B cell (primary cell): ENCODE results near the gene PSD4. TPM values are rescaled to one million over a fixed set of nuclear protein-coding genes. Genes with fewer than 3 reads are reported as not detected.

ENCODE experiments used
- ATAC-seq: fragments of 200-7000 bp; cut with Tn5 transposase; one replicate; pipeline ENCODE4 v1.10.0; 2021; ENCODE audit warnings: low read depth, mild to moderate bottlenecking, moderate number of reproducible peaks, moderate library complexity
- CTCF ChIA-PET: fragments of 350-600 bp; sonication (Branson Sonifier 250); formaldehyde crosslinking; loops from one replicate; lab custom pipeline; 2021; ENCODE audit warnings: antibody characterized with exemption, inconsistent platforms; lab: Charles Lee
- POLR2A ChIA-PET: fragments of 350-600 bp; sonication (Branson Sonifier 250); formaldehyde crosslinking; loops from one replicate; lab custom pipeline; 2021; ENCODE audit warnings: antibody characterized with exemption; lab: Charles Lee
- DNase-seq: peaks from one replicate; pipeline ENCODE4 v3.0.0; 2013
- H2AFZ ChIP-seq: 2 replicates; pipeline ENCODE4 v1.6.1; 2012; ENCODE audit warnings: mild to moderate bottlenecking, low read depth, low read length; ENCODE audit not compliant: insufficient read depth, poor library complexity, severe bottlenecking
- H3K27ac ChIP-seq, 2 donors: 1 replicate in 1 of 2; 2 replicates in 1 of 2; pipeline ENCODE4 v1.5.1; 2012 to 2013; ENCODE audit warnings: low read length in 2 of 2, mild to moderate bottlenecking in 2 of 2, moderate library complexity in 1 of 2
- H3K27me3 ChIP-seq, 4 experiments: fragments of 200-600 bp in 1 of 4; sonication (generic) in 1 of 4; replicated peaks in 1 of 4; 1 replicate in 2 of 4; 2 replicates in 2 of 4; pipeline versions ENCODE4 v1.6.1 to v1.7.0; 2013 to 2016; ENCODE audit warnings: low read length in 3 of 4, mild to moderate bottlenecking in 2 of 4, mixed read lengths in 1 of 4, moderate library complexity in 1 of 4; ENCODE audit not compliant: insufficient read depth in 4 of 4, control insufficient read depth in 3 of 4; ENCODE audit errors: control extremely low read depth in 1 of 4
- H3K36me3 ChIP-seq, 2 experiments: replicated peaks in 1 of 2; 1 replicate in 1 of 2; 2 replicates in 1 of 2; pipeline versions ENCODE4 v1.6.1 to v1.7.1; 2013; ENCODE audit warnings: low read length in 1 of 2; ENCODE audit not compliant: insufficient read depth in 2 of 2, control insufficient read depth in 1 of 2; ENCODE audit errors: control extremely low read depth in 1 of 2, extremely low read depth in 1 of 2
- H3K4me1 ChIP-seq, 2 donors: fragments of 200-600 bp in 1 of 2; sonication (generic) in 1 of 2; 1 replicate in 1 of 2; 2 replicates in 1 of 2; pipeline versions ENCODE4 v1.5.1 to v1.6.1; 2013 to 2017; ENCODE audit warnings: low read length in 2 of 2; ENCODE audit not compliant: control insufficient read depth in 2 of 2, insufficient read depth in 2 of 2
- H3K4me2 ChIP-seq: replicated peaks from 2 replicates; pipeline ENCODE3; 2012; ENCODE audit warnings: mild to moderate bottlenecking, low read depth, low read length; ENCODE audit not compliant: poor library complexity, severe bottlenecking
- H3K4me3 ChIP-seq, 5 experiments: fragments of 200-600 bp in 1 of 5; sonication (generic) in 1 of 5; 1 replicate in 3 of 5; 2 replicates in 2 of 5; pipeline versions ENCODE4 v1.5.1 to v1.7.0; 2011 to 2016; ENCODE audit warnings: low read length in 4 of 5, mild to moderate bottlenecking in 4 of 5, low read depth in 2 of 5, control low read depth in 1 of 5, moderate library complexity in 1 of 5; ENCODE audit not compliant: insufficient read depth in 1 of 5; ENCODE audit errors: control extremely low read depth in 1 of 5, extremely low read depth in 1 of 5
- H3K79me2 ChIP-seq: fragments of 200-600 bp; sonication (generic); one replicate; pipeline ENCODE4 v1.6.0; 2016; ENCODE audit warnings: low read length; ENCODE audit not compliant: control insufficient read depth, insufficient read depth
- H3K9ac ChIP-seq: fragments of 200-600 bp; sonication (generic); 2 replicates; pipeline ENCODE4 v1.6.1; 2017; ENCODE audit warnings: mild to moderate bottlenecking, low read length, moderate library complexity
- H3K9me3 ChIP-seq, 3 donors: one replicate each; pipeline versions ENCODE4 v1.6.1 to v1.7.1; 2013; ENCODE audit warnings: low read length in 2 of 3; ENCODE audit not compliant: control insufficient read depth in 2 of 3, insufficient read depth in 1 of 3; ENCODE audit errors: control extremely low read depth in 1 of 3
- H4K20me1 ChIP-seq: 2 replicates; pipeline ENCODE4 v1.6.0; 2012; ENCODE audit warnings: mild to moderate bottlenecking, low read length; ENCODE audit not compliant: insufficient read depth, control insufficient read depth, poor library complexity, severe bottlenecking
- H3K27ac Mint-ChIP-seq: one replicate; pipeline ENCODE4 v1.8.0; 2021; ENCODE audit warnings: mixed read lengths
- H3K27me3 Mint-ChIP-seq: one replicate; pipeline ENCODE4 v1.8.0; 2021; ENCODE audit warnings: mixed read lengths
- H3K4me1 Mint-ChIP-seq: one replicate; pipeline ENCODE4 v1.8.0; 2021; ENCODE audit warnings: mixed read lengths
- H3K4me3 Mint-ChIP-seq: one replicate; pipeline ENCODE4 v1.8.0; 2021; ENCODE audit warnings: mixed read lengths
- H3K9me3 Mint-ChIP-seq: one replicate; pipeline ENCODE4 v1.8.0; 2022; ENCODE audit warnings: mixed read lengths; ENCODE audit not compliant: insufficient read depth
- EZH2 ChIP-seq: IDR thresholded peaks from 2 replicates; pipeline ENCODE4 v1.6.1; 2012; ENCODE audit warnings: borderline replicate concordance, low read depth, mild to moderate bottlenecking, moderate library complexity, low read length; ENCODE audit not compliant: insufficient read depth, poor library complexity, severe bottlenecking
- WGBS: methylation state at CpG from one replicate; pipeline ENCODE4 v1.1.5; 2013; ENCODE audit warnings: missing lambda C conversion rate; ENCODE audit not compliant: insufficient coverage; 5-methylcytosine and 5-hydroxymethylcytosine counted together
- intact Hi-C: fragments of 100-400 bp; cut with micrococcal nuclease; formaldehyde crosslinking; loops from one replicate; pipeline ENCODE4 v1.10.0; 2022
- polyA plus RNA-seq: library from polyadenylated mRNA; depleted of rRNA; stranded (reverse); fragments of >200 nt; gene quantifications from 2 replicates; pipeline ENCODE4 v1.2.3, GENCODE V29; 2012
- total RNA-seq, 2 donors: library from RNA; stranded (reverse); fragments of 120-200 nt in 1 of 2; gene quantifications; 1 replicate in 1 of 2; 2 replicates in 1 of 2; pipeline versions ENCODE4 v1.2.3 to v1.2.4, GENCODE V29; 2013 to 2022
- TF ChIP-seq, protein P1 (sequence below): fragments of 200-600 bp; IDR thresholded peaks from one replicate; pipeline ENCODE4 v1.8.0; 2022; ENCODE audit warnings: antibody characterized with exemption, mild to moderate bottlenecking

PSD4 gene
- total and polyA plus RNA-seq, 2 donors (not counting 1 experiment from before 2014, with no cell fraction given) = 87.1 to 203 TPM

DNA sequence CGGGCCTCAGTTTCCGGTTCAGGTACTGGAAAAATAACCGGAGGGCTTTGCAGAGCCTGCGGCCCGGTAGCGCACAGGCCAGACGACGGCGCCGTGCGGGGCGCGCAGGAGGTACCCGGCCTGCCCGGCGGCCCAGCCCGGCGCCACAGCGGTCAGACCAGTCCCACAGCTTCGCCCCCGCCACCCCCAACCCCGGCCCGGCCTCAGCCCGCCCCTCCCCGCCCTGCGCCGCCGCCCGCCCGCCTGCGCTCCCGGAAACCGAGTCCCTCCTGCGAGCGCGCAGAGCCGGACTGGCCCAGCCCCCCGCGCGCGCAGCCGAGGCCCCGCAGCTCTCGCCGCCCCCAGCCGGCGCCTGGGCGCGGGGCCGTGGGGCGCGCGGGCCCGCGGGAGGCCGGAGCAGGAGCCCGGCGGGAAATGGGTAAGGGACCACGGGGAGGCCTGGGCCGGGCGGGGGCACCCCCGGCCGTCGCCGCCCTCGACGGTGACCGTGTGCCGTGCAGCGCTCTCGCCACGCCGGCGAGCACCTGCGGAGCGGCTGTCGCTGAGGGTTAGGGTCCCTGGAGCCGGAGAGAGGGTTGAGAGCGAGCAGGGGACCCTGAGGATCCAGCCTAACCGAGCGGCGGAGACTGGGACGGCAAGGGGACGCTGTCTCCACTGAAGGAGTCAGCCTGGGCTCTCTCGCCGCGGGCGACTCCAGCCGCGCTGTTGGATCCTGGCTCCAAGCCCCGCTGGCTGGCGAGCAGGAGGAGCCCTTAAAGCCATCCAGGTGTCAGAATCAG, 16.5 kb upstream of the PSD4 start:
- ChIA-PET CTCF (interaction anchor here (1.1 to 4.9 kb wide), 7 partner anchors 12 to 42 kb away, joined by 3 to 41 read pairs (median 5); partner anchors contain the start of gene PSD4), POLR2A (interaction anchor here (0.6 to 2.4 kb wide), 4 partner anchors 8 to 18 kb away, joined by 4 to 8 read pairs (median 6); partner anchors contain the start of gene PSD4)
- Histone ChIP-seq H3K9me3 (no peaks in the 10 kb centered on the region), H3K27me3 (peaks cover 0 to 2% (median 0%) of the 10 kb centered on the region in 4 experiments), H3K27ac (peak overlapping the region; percentile 11 to 59), H3K36me3 (no peaks in the 10 kb centered on the region), H3K4me1 (peaks cover 17 to 23% of the 10 kb centered on the region in 2 donors), H3K4me2 (peak overlapping the region; percentile 71), H3K4me3 (peak overlapping the region; percentile 21 to 71 (median 62)), H3K79me2 (peaks cover 13% of the 10 kb centered on the region), H4K20me1 (no peaks in the 10 kb centered on the region), H3K9ac (peak overlapping the region; percentile 64), H2AFZ (peak overlapping the region; percentile 88)
- H3K9me3 Mint-ChIP-seq = no peaks in the 10 kb centered on the region
- TF ChIP-seq EZH2 = no peak
- TF ChIP-seq, protein P1, sequence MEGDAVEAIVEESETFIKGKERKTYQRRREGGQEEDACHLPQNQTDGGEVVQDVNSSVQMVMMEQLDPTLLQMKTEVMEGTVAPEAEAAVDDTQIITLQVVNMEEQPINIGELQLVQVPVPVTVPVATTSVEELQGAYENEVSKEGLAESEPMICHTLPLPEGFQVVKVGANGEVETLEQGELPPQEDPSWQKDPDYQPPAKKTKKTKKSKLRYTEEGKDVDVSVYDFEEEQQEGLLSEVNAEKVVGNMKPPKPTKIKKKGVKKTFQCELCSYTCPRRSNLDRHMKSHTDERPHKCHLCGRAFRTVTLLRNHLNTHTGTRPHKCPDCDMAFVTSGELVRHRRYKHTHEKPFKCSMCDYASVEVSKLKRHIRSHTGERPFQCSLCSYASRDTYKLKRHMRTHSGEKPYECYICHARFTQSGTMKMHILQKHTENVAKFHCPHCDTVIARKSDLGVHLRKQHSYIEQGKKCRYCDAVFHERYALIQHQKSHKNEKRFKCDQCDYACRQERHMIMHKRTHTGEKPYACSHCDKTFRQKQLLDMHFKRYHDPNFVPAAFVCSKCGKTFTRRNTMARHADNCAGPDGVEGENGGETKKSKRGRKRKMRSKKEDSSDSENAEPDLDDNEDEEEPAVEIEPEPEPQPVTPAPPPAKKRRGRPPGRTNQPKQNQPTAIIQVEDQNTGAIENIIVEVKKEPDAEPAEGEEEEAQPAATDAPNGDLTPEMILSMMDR = no peak
- H3K27me3 Mint-ChIP-seq = no peaks in the 10 kb centered on the region
- H3K27ac Mint-ChIP-seq = peak overlapping the region; percentile 56
- under 1% methylated on average over 81 of the region's 92 CpGs for WGBS
- peak; percentile 88 for ATAC-seq
- H3K4me3 Mint-ChIP-seq = peak overlapping the region; percentile 89
- DNase-seq = peak; percentile 49
- intact Hi-C loops = loop anchor here (2.0 kb wide), 2 partner anchors 15 to 19 kb away; partner anchors contain the start of gene PSD4
- H3K4me1 Mint-ChIP-seq = peaks cover 16% of the 10 kb centered on the region
